IMR-90 (cell line): Measurements from ENCODE around the gene CCNE1. TPM values are rescaled to one million over a fixed set of nuclear protein-coding genes. Genes with fewer than 3 reads are reported as not detected.
A peak's percentile ranks its signal among the peaks of the same experiment; 100 is the strongest.

Source experiments
- ATAC-seq: fragments of 200-7000 bp; cut with Tn5 transposase; 2 replicates; pipeline ENCODE4 v1.9.1; 2020; ENCODE audit warnings: low read depth, mild to moderate bottlenecking, moderate library complexity
- BruUV-seq: library from RNA; stranded (reverse); fragments of 400-500 nt; replicated peaks from 2 replicates; lab custom pipeline; 2021; lab: Mats Ljungman, UMichigan
- CTCF ChIA-PET: fragments of 300-600 bp; formaldehyde crosslinking; extraction: SDS; loops from one replicate; lab custom pipeline; 2021; ENCODE audit warnings: antibody characterized with exemption; lab: Yijun Ruan, JAX
- POLR2A ChIA-PET: fragments of 300-600 bp; sonication (Branson Sonifier 250); formaldehyde crosslinking; loops from one replicate; lab custom pipeline; 2022; ENCODE audit warnings: antibody characterized with exemption; ENCODE audit not compliant: unreplicated experiment; lab: Charles Lee
- DNase-seq: peaks from one replicate; pipeline ENCODE4 v3.0.0; 2013
- H2AFZ ChIP-seq: replicated peaks from 2 replicates; pipeline ENCODE3; 2013; ENCODE audit warnings: low read length, mild to moderate bottlenecking; ENCODE audit not compliant: poor library complexity
- H2AK5ac ChIP-seq: 2 replicates; pipeline ENCODE4 v1.6.1; 2013; ENCODE audit warnings: low read depth, low read length, inconsistent platforms
- H2AK9ac ChIP-seq: replicated peaks from 2 replicates; pipeline ENCODE3; 2013; ENCODE audit warnings: mild to moderate bottlenecking, low read depth, low read length, moderate library complexity; ENCODE audit not compliant: poor library complexity
- H2BK120ac ChIP-seq: 2 replicates; pipeline ENCODE4 v1.6.1; 2013; ENCODE audit warnings: low read depth, low read length, inconsistent platforms
- H2BK15ac ChIP-seq: 3 replicates; pipeline ENCODE4 v1.6.1; 2013; ENCODE audit warnings: low read depth, low read length, inconsistent platforms
- H2BK20ac ChIP-seq: 2 replicates; pipeline ENCODE4 v1.6.1; 2013; ENCODE audit warnings: low read depth, mild to moderate bottlenecking, inconsistent platforms, low read length, moderate library complexity
- H2BK5ac ChIP-seq: 2 replicates; pipeline ENCODE4 v1.6.1; 2013; ENCODE audit warnings: mild to moderate bottlenecking, low read depth, low read length, inconsistent platforms; ENCODE audit not compliant: poor library complexity, severe bottlenecking
- H3K14ac ChIP-seq: replicated peaks from 2 replicates; pipeline ENCODE4 v1.6.1; 2013; ENCODE audit warnings: low read depth, low read length, inconsistent platforms
- H3K18ac ChIP-seq: 2 replicates; pipeline ENCODE4 v1.6.1; 2013; ENCODE audit warnings: low read depth, low read length, control low read depth
- H3K23ac ChIP-seq: 2 replicates; pipeline ENCODE4 v1.6.1; 2013; ENCODE audit warnings: low read depth, low read length, inconsistent platforms
- H3K27ac ChIP-seq: 2 replicates; pipeline ENCODE4 v1.5.1; 2013; ENCODE audit warnings: mild to moderate bottlenecking, control low read depth, low read length; ENCODE audit not compliant: insufficient read depth
- H3K27me3 ChIP-seq: 2 replicates; pipeline ENCODE4 v1.6.1; 2013; ENCODE audit warnings: low read length; ENCODE audit not compliant: control insufficient read depth, insufficient read depth
- H3K36me3 ChIP-seq: 2 replicates; pipeline ENCODE4 v1.6.1; 2013; ENCODE audit warnings: low read length, mixed read lengths; ENCODE audit not compliant: control insufficient read depth, insufficient read depth
- H3K4ac ChIP-seq: 2 replicates; pipeline ENCODE4 v1.6.1; 2013; ENCODE audit warnings: low read depth, low read length, inconsistent platforms
- H3K4me1 ChIP-seq: 2 replicates; pipeline ENCODE4 v1.6.1; 2013; ENCODE audit warnings: low read length, mixed read lengths; ENCODE audit not compliant: control insufficient read depth, insufficient read depth
- H3K4me2 ChIP-seq: 2 replicates; pipeline ENCODE4 v1.6.1; 2013; ENCODE audit warnings: low read depth, mild to moderate bottlenecking, control low read depth, low read length, moderate library complexity
- H3K4me3 ChIP-seq: 2 replicates; pipeline ENCODE4 v1.5.1; 2013; ENCODE audit warnings: low read depth, mild to moderate bottlenecking, control low read depth, low read length, moderate library complexity; ENCODE audit not compliant: insufficient read depth
- H3K56ac ChIP-seq: 2 replicates; pipeline ENCODE4 v1.6.1; 2013; ENCODE audit warnings: low read length, inconsistent platforms; ENCODE audit not compliant: insufficient read depth; ENCODE audit errors: extremely low read depth
- H3K79me1 ChIP-seq, 2 experiments: 2 replicates each; pipeline ENCODE4 v1.6.1; 2013; ENCODE audit warnings: low read length in 2 of 2, inconsistent platforms in 1 of 2, low read depth in 1 of 2
- H3K9ac ChIP-seq: 2 replicates; pipeline ENCODE4 v1.6.1; 2013; ENCODE audit warnings: low read depth, low read length, control low read depth
- H3K9me1 ChIP-seq: 2 replicates; pipeline ENCODE4 v1.6.1; 2013; ENCODE audit warnings: low read length, inconsistent platforms; ENCODE audit not compliant: insufficient read depth
- H3K9me3 ChIP-seq: 2 replicates; pipeline ENCODE4 v1.6.1; 2013; ENCODE audit warnings: low read length; ENCODE audit not compliant: control insufficient read depth, insufficient read depth
- H4K20me1 ChIP-seq: 2 replicates; pipeline ENCODE4 v1.6.1; 2013; ENCODE audit warnings: low read length, inconsistent platforms; ENCODE audit not compliant: insufficient read depth
- H4K5ac ChIP-seq: 2 replicates; pipeline ENCODE4 v1.6.1; 2013; ENCODE audit warnings: mild to moderate bottlenecking, low read depth, low read length, control low read depth
- H4K8ac ChIP-seq, 2 experiments: 2 replicates each; pipeline ENCODE4 v1.6.1; 2013; ENCODE audit warnings: low read depth in 2 of 2, low read length in 2 of 2, control low read depth in 1 of 2, inconsistent platforms in 1 of 2
- H4K91ac ChIP-seq: 2 replicates; pipeline ENCODE4 v1.6.1; 2013; ENCODE audit warnings: low read depth, low read length, inconsistent platforms; ENCODE audit not compliant: insufficient read depth
- CEBPB ChIP-seq: IDR thresholded peaks from 2 replicates; pipeline ENCODE4 v1.6.1; 2012; ENCODE audit warnings: low read depth, low read length, improper control_type of control experiment
- CHD1 ChIP-seq: IDR thresholded peaks from 2 replicates; pipeline ENCODE4 v1.6.1; 2012; ENCODE audit warnings: low read depth, low read length, improper control_type of control experiment
- MXI1 ChIP-seq: IDR thresholded peaks from 2 replicates; pipeline ENCODE4 v1.6.1; 2012; ENCODE audit warnings: low read depth, mild to moderate bottlenecking, low read length, moderate library complexity, borderline replicate concordance
- SMC3 ChIP-seq: fragments of 150-350 bp; IDR thresholded peaks from 2 replicates; pipeline ENCODE4 v1.6.1; 2016; ENCODE audit warnings: low read depth, mild to moderate bottlenecking, antibody characterized with exemption, low read length, moderate library complexity
- WGBS, 2 experiments: methylation state at CpG; one replicate each; pipeline versions ENCODE4 v1.1.5 to v1.1.7; 2013; ENCODE audit warnings: missing lambda C conversion rate in 2 of 2; ENCODE audit not compliant: insufficient read length in 1 of 2; ENCODE audit errors: extremely low coverage in 2 of 2; 5-methylcytosine and 5-hydroxymethylcytosine counted together
- dilution Hi-C: fragments of 300-500 bp; cut with HindIII; formaldehyde crosslinking; loops from one replicate; pipeline ENCODE4 v1.14.3; 2018; ENCODE audit warnings: low sequenced_read_pairs; ENCODE audit not compliant: unreplicated experiment
- in situ Hi-C: fragments of 300-500 bp; cut with MboI; formaldehyde crosslinking; loops from 3 replicates; pipeline ENCODE4 v1.14.3; 2019; ENCODE audit warnings: low sequenced_read_pairs, inconsistent platforms, mixed read lengths
- intact Hi-C: fragments of 100-400 bp; cut with micrococcal nuclease; formaldehyde crosslinking; loops from 2 replicates; pipeline ENCODE4 v1.10.0; 2022
- polyA plus RNA-seq, 3 experiments: library from polyadenylated mRNA; depleted of rRNA; stranded (reverse); fragments of >200 nt; gene quantifications; 2 replicates each; pipeline ENCODE4 v1.2.3, GENCODE V29; 2012; ENCODE audit warnings: low replicate concordance in 1 of 3
- total RNA-seq: library from RNA; depleted of rRNA; stranded (reverse); fragments of >200 nt; gene quantifications from 2 replicates; pipeline ENCODE4 v1.2.3, GENCODE V29; 2012

The CCNE1 gene
- total and polyA plus RNA-seq, 2 of the 4 experiments (the other 2 are of a cell fraction): 6.8 to 7.0 TPM

DNA sequence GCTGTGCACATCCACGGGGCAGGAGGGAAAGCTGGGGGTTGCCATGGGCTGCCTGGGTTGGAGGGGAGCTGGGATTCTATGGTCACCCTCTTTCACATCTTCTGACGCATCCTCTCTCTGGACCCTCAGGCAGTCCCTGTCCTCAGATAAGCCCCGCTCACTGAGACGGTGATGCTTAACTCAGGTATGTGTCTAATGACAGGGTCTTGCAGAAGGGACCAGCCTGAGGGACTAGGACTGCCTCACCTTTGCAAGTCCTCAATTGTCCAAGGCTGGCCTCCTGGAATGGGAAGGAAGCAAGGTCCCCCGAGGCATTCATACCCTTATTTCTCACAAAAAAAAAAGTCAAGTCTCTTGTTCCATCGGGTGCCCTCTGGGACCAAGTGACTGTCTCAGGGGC lies 37.7 kb upstream of the CCNE1 start:
- Histone ChIP-seq H3K36me3 (no peaks in the 10 kb centered on the region), H2AK9ac (no peak overlapping the region), H2AK5ac (no peak overlapping the region), H3K4me1 (no peaks in the 10 kb centered on the region; the same call in 1 of the 2 replicates), H3K9ac (no peak overlapping the region), H3K4me2 (no peak overlapping the region), H4K5ac (no peak overlapping the region), H2AFZ (peak overlapping the region; percentile 32), H2BK5ac (no peak overlapping the region), H3K27me3 (no peaks in the 10 kb centered on the region; the same call in 1 of the 2 replicates), H3K9me3 (no peaks in the 10 kb centered on the region), H3K23ac (no peak overlapping the region), H2BK120ac (no peak overlapping the region), H4K8ac (no peak overlapping the region), H3K4ac (no peak overlapping the region), H3K14ac (no peak overlapping the region), H2BK15ac (no peak overlapping the region), H3K9me1 (no peaks in the 10 kb centered on the region), H3K4me3 (no peak overlapping the region), H3K18ac (no peak overlapping the region), H2BK20ac (no peak overlapping the region), H4K20me1 (no peaks in the 10 kb centered on the region), H3K56ac (no peak overlapping the region), H3K79me1 (no peaks in the 10 kb centered on the region), H4K91ac (no peak overlapping the region), H3K27ac (no peak overlapping the region)
- no CpG with 5 or more reads among the region's 6 CpGs for WGBS, 2 experiments
- no peak for DNase-seq
- dilution Hi-C loops: no loop called here
- CTCF ChIA-PET: no interaction called here
- POLR2A ChIA-PET: no interaction called here
- BruUV-seq: no TSS peak
- no peak for ATAC-seq
- in situ Hi-C loops: loop anchor here (5.0 to 10.0 kb wide), 2 partner anchors 98 to 881 kb away; no protein-coding TSS in a partner anchor
- no peak for TF ChIP-seq CEBPB
- no peak for TF ChIP-seq SMC3
- no peak for TF ChIP-seq MXI1
- TF ChIP-seq CHD1: no peak
- intact Hi-C loops: no loop called here
